IPS-NIHi7 (cell line): ENCODE data around the gene USP37.

Experiments used
- DNase-seq: peaks from one replicate; pipeline ENCODE4 v3.0.0; 2012; ENCODE audit warnings: mixed read lengths; ENCODE audit errors: extremely low spot score

Gene USP37

GRCh38 chr2:218402911-218403411 lies 165.2 kb downstream of the USP37 start:
- no peak for DNase-seq

- no peak for DNase-seq
Observed at GRCh38 chr2:218402491-218402901, 165.7 kb downstream of the USP37 start.

GRCh38 chr2:218401890-218402289 lies 166.3 kb downstream of the USP37 start:
- DNase-seq = no peak

- DNase-seq = no peak
Observed at GRCh38 chr2:218400930-218401881, 166.9 kb downstream of the USP37 start.
